GM03348 (cell line): ENCODE measurements around the gene CLMP.
A peak's percentile ranks its signal among the peaks of the same experiment; 100 is the strongest.

Experiments used
- DNase-seq: peaks from one replicate; pipeline ENCODE4 v3.0.0; 2012; ENCODE audit warnings: low spot score

Gene CLMP

GRCh38 chr11:123056835-123057491, 138.1 kb downstream of the CLMP start:
- DNase-seq: no peak

- DNase-seq: no peak
Observed at GRCh38 chr11:123055191-123055901, 139.7 kb downstream of the CLMP start.

GRCh38 chr11:123054301-123055065, 140.6 kb downstream of the CLMP start:
- peak; percentile 82 for DNase-seq

GRCh38 chr11:123052901-123053721, 141.9 kb downstream of the CLMP start:
- DNase-seq: no peak

GRCh38 chr11:123051634-123052033, 143.4 kb downstream of the CLMP start:
- no peak for DNase-seq

- DNase-seq: no peak
Observed at GRCh38 chr11:123051146-123051545, 143.9 kb downstream of the CLMP start.

GRCh38 chr11:123047947-123048293, 147.1 kb downstream of the CLMP start:
- no peak for DNase-seq

GRCh38 chr11:123047266-123047946, 147.6 kb downstream of the CLMP start:
- no peak for DNase-seq

GRCh38 chr11:123046473-123047259, 148.4 kb downstream of the CLMP start:
- no peak for DNase-seq

GRCh38 chr11:123045101-123045500, 149.9 kb downstream of the CLMP start:
- DNase-seq: no peak

- DNase-seq: no peak
Observed at GRCh38 chr11:123041185-123041584, 153.9 kb downstream of the CLMP start.

GRCh38 chr11:123040111-123040432, 155.0 kb downstream of the CLMP start:
- DNase-seq: no peak

- DNase-seq: no peak
Observed at GRCh38 chr11:123035831-123036230, 159.2 kb downstream of the CLMP start.

- DNase-seq: no peak
Observed at GRCh38 chr11:123034597-123034996, 160.5 kb downstream of the CLMP start.

- peak; percentile 40 for DNase-seq
Observed at GRCh38 chr11:123033895-123034294, 161.2 kb downstream of the CLMP start.

GRCh38 chr11:123030517-123030916, 164.5 kb downstream of the CLMP start:
- no peak for DNase-seq

GRCh38 chr11:123020968-123021367, 174.1 kb downstream of the CLMP start:
- DNase-seq: peak; percentile 85
